Memory B cell (primary cell): Measurements from ENCODE around the gene KLHL40.

ENCODE experiments used
- ATAC-seq: fragments of 150-1000 bp; cut with Tn5 transposase; 2 replicates; pipeline ENCODE4 v1.10.0; 2021; ENCODE audit warnings: low read depth, mild to moderate bottlenecking, moderate library complexity
- DNase-seq, 2 donors: peaks; one replicate each; pipeline ENCODE4 v3.0.0; 2022; ENCODE audit warnings: low spot score in 2 of 2
- H3K27ac Mint-ChIP-seq: one replicate; pipeline ENCODE4 v1.8.0; 2022; ENCODE audit warnings: mild to moderate bottlenecking, moderate library complexity, mixed read lengths
- H3K27me3 Mint-ChIP-seq: one replicate; pipeline ENCODE4 v1.8.0; 2022; ENCODE audit warnings: mixed read lengths
- H3K36me3 Mint-ChIP-seq: one replicate; pipeline ENCODE4 v1.8.0; 2022; ENCODE audit warnings: mild to moderate bottlenecking, mixed read lengths
- H3K4me1 Mint-ChIP-seq: one replicate; pipeline ENCODE4 v1.8.0; 2022; ENCODE audit warnings: mixed read lengths
- H3K4me3 Mint-ChIP-seq: one replicate; pipeline ENCODE4 v1.8.0; 2022; ENCODE audit warnings: mild to moderate bottlenecking, moderate library complexity, mixed read lengths
- H3K9me3 Mint-ChIP-seq: one replicate; pipeline ENCODE4 v1.8.0; 2022; ENCODE audit warnings: mixed read lengths

KLHL40 gene

DNA sequence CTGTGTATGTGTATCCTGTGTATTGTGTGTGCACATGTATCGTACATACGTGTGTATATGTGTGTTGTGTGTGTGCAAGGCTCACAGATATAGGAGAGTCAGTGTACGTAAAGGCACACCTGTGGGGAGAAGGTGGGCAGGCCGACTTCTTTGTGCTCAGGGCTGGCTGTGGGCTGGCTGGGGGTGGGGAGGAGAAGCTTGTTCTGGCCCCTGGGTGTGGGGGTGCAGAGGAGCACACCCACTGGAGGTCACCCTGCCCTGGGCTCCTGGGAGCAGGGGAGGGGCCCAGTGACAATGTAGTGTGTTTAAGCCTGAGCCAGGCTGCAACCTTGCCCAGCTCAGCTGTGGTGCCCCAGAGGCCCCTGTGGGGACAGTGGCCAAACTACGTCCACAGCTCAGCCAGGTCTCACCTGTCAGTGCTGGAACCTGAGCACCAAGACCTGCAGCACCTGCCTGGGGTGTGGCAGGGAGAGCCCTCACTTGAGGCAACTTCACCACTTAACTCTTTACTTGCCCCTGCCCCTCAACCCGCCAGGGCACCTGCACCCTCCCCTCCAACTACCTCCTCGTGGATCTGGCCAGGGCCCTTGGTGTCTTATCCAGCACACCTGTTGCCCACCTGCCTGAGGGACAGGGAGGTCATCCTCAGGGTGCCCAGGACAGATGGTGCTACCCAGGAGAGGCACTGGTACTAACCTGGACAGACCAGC lies 19.9 kb downstream of the KLHL40 start:
- peaks cover under 1% of the 10 kb centered on the region for H3K4me1 Mint-ChIP-seq
- no peak for ATAC-seq
- no peaks in the 10 kb centered on the region for H3K36me3 Mint-ChIP-seq
- H3K9me3 Mint-ChIP-seq: no peaks in the 10 kb centered on the region
- H3K27me3 Mint-ChIP-seq: peaks cover 25% of the 10 kb centered on the region
- no peak overlapping the region for H3K4me3 Mint-ChIP-seq
- no peak for DNase-seq
- no peak overlapping the region for H3K27ac Mint-ChIP-seq

DNA sequence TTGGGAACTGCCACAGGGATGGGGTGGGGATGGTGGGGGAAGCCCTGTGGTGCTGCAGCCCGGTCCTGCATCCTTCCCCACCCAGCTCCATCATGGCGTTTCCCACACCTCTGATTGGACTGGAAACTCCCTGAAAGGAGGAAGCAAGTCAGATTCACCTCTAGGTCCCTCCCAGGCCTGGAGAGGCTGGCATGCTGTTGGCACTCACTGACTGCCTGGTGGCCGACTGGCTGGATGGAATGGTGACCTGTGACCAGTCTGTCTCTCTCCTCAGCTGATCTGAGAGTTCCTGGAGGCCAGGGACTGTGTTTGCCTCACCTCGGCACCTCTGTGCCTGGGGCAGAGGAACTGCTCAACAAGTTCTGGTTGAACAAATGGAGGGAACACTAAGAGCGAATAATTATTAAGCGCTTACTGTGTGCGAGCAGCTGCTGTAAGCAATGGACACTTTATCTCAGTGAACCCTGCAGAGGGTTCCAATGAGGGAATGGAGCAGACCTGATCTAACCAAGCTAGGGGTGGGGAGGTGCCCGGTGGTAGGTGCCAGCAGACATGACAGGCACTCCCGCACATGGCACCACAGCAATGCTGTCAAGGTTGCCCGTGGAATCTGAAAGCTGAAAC lies 20.7 kb downstream of the KLHL40 start:
- Mint-ChIP-seq H3K27me3 (peaks cover 23% of the 10 kb centered on the region), H3K27ac (no peak overlapping the region), H3K9me3 (no peaks in the 10 kb centered on the region), H3K4me1 (no peaks in the 10 kb centered on the region), H3K4me3 (no peak overlapping the region), H3K36me3 (no peaks in the 10 kb centered on the region)
- ATAC-seq (no peak), DNase-seq (no peak)

DNA sequence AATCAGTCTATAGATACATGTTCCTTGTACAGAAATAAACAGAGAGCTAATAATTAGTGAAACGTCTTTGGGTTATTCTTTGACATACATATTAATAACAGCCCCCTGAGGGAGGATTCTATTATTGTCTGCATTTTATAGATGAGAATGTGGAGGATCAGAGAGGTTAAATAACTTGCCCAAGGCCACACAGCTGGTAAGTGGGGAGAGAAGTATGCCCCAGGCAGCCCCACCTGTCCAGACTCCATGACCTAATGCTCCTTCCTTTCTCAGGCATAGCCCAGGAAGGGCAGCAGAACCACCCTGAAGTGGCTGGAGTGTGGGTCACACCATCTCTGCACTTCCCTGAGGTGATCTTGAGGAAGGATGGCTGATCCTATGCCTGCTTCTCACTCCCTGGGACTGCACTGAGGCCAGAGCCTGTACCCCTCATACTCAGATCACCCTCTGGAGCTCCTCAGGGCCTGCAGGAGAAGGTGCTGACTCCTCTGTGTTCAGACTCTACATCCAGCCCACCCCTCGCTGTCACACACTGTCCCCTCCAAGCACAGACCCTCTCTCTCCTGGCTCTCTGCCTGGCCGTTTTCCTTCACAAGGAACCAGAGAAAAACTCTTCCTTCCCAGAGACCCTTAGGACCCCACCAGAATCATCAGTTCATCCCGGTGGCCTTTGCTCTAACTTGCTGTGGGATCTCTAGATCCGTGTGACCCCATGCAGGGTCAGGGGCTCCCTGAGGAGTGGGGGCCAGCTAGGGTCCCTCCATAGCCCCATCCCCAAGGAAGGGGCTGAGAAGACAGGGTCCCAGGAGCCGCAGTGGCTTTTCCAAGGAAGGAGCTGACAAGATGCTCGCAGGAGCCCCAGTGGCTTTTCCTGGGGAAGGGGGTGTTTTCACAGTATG lies 21.6 kb downstream of the KLHL40 start:
- no peak overlapping the region for H3K27ac Mint-ChIP-seq

DNA sequence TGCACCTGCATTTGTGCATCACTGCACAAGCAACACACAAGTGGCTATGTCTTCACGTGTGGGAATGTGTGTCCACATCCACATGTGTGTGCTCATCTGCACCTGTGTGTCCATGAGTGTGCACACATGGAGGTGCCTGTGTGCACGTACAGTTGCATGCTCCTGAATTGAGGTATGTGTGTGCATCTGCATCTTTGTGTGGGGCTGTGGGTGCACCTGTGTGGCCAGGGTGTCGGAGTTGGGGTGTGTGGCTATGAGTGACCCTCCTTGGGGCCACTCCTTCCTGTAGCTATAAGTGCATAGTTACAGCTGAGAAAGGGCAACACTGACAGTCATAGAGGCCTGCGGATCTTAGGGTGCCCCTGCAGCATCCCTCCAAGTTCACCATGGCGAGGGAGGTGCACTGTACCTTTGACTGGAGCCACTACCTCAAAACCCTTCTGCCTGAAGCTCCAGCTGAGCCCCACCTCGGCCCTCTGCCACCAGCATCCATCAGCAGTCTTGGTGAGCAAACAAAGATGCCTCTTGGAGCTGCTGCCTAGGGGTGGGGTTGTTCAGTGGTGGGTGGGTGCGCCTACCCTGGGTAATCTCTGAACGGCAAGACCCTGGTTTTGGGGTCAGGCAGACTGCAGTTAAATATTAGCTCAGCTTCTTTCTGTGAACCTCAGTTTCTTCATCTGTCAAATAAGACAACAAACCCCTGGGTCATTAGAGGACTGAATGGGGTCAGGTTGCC lies 22.5 kb downstream of the KLHL40 start:
- Mint-ChIP-seq H3K36me3 (no peaks in the 10 kb centered on the region), H3K27ac (no peak overlapping the region)

More for the DNA sequence above, 21.6 kb downstream of the KLHL40 start:
- no peaks in the 10 kb centered on the region for H3K4me1 Mint-ChIP-seq
- no peak for DNase-seq
- peaks cover 20% of the 10 kb centered on the region for H3K27me3 Mint-ChIP-seq
- no peak for ATAC-seq
- H3K4me3 Mint-ChIP-seq: no peak overlapping the region
- no peaks in the 10 kb centered on the region for H3K36me3 Mint-ChIP-seq
- H3K9me3 Mint-ChIP-seq: no peaks in the 10 kb centered on the region

DNA sequence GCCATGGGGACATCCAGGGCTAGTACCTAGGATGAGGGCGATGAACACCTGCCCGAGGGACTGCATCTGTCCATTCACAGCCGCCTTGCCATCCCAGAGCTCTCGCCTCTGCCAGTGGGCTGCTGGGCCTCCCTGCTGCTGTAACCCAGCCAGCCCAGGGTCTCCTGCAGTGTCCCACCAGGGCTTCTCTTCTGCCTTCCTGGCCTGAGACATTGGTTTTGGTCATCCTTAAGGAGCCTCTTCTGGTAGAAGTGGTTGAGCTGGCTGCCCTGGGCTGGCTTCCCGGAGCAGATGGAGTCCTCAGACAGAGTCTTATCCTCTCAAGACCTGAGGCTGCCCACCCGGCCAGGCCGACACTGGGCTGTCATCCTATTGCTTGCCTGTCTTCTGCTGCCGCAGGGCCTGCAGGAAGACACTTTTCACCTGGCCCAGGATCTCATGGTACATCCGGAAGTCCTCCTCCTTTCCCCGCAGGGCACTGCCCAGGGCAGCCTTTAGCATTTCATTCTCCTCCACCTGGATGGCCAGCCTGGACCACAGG lies 23.3 kb downstream of the KLHL40 start:
- H3K4me3 Mint-ChIP-seq: no peak overlapping the region
- peaks cover 6% of the 10 kb centered on the region for H3K4me1 Mint-ChIP-seq
- H3K9me3 Mint-ChIP-seq: no peaks in the 10 kb centered on the region
- H3K36me3 Mint-ChIP-seq: no peaks in the 10 kb centered on the region
- DNase-seq (no peak), ATAC-seq (no peak)
- no peak overlapping the region for H3K27ac Mint-ChIP-seq
- H3K27me3 Mint-ChIP-seq: peaks cover 13% of the 10 kb centered on the region

More for the DNA sequence above, 22.5 kb downstream of the KLHL40 start:
- ATAC-seq (no peak), DNase-seq (no peak)
- Mint-ChIP-seq H3K4me1 (no peaks in the 10 kb centered on the region), H3K9me3 (no peaks in the 10 kb centered on the region), H3K4me3 (no peak overlapping the region), H3K27me3 (peaks cover 20% of the 10 kb centered on the region)

DNA sequence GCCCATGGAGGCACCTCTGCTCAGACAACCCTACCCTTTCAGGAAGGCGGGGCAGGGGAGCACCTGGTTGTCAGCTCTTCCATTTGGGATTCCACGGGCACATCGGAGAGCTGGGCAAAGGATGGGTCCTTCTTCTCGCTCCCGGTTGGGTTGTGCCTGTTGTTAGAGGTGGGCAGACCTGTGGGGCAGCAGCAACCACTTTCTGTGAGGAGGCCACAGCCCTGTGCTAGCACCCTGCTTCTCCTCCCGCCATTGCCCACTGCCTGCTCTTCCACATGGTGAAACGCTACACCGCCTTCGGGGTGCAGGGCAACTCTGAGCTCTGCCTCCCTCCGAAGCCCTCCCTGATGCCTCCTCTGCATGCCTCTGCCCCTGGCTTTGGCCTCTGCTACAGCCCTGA lies 24.3 kb downstream of the KLHL40 start:
- no peak for ATAC-seq
- no peaks in the 10 kb centered on the region for H3K36me3 Mint-ChIP-seq
- H3K27ac Mint-ChIP-seq: no peak overlapping the region
- peaks cover 8% of the 10 kb centered on the region for H3K4me1 Mint-ChIP-seq
- H3K9me3 Mint-ChIP-seq: no peaks in the 10 kb centered on the region
- no peak for DNase-seq
- no peak overlapping the region for H3K4me3 Mint-ChIP-seq
- H3K27me3 Mint-ChIP-seq: peaks cover 11% of the 10 kb centered on the region

DNA sequence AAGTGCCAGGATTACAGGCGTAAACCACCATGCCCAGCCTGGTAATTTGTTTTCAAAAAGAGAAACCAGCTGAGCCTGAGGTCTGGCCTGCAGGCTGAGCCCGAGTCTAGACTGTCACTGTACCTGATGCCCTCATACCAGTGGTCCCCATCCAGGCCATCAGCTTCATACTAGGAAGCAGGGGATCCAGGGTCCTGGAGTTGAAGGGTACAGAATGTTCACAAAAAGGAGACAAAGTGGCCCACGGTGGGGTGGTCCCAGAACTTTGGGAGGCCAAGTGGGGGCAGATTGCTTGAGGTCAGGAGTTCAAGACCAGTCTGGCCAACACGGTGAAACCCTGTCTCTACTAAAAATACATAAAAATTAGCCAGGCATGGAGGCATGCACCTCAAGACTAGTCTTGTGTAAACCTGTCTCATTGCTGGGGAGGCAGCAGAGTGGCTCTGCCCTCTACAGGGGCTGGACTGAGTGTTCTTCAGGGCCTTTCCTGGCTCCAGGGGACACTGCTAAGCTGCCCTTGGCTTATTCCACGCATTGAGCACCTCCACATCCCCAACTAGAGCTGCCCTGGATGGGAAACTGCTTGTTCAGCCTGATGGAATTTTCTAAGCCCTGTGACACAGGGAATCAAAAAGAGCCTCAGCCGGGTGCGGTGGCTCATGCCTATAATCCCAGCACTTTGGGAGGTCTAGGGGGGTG lies 25.1 kb downstream of the KLHL40 start:
- no peak overlapping the region for H3K27ac Mint-ChIP-seq
- H3K36me3 Mint-ChIP-seq: no peaks in the 10 kb centered on the region
- no peaks in the 10 kb centered on the region for H3K9me3 Mint-ChIP-seq
- H3K4me1 Mint-ChIP-seq: peaks cover 8% of the 10 kb centered on the region
- DNase-seq (no peak), ATAC-seq (no peak)
- peaks cover 8% of the 10 kb centered on the region for H3K27me3 Mint-ChIP-seq
- H3K4me3 Mint-ChIP-seq: no peak overlapping the region

DNA sequence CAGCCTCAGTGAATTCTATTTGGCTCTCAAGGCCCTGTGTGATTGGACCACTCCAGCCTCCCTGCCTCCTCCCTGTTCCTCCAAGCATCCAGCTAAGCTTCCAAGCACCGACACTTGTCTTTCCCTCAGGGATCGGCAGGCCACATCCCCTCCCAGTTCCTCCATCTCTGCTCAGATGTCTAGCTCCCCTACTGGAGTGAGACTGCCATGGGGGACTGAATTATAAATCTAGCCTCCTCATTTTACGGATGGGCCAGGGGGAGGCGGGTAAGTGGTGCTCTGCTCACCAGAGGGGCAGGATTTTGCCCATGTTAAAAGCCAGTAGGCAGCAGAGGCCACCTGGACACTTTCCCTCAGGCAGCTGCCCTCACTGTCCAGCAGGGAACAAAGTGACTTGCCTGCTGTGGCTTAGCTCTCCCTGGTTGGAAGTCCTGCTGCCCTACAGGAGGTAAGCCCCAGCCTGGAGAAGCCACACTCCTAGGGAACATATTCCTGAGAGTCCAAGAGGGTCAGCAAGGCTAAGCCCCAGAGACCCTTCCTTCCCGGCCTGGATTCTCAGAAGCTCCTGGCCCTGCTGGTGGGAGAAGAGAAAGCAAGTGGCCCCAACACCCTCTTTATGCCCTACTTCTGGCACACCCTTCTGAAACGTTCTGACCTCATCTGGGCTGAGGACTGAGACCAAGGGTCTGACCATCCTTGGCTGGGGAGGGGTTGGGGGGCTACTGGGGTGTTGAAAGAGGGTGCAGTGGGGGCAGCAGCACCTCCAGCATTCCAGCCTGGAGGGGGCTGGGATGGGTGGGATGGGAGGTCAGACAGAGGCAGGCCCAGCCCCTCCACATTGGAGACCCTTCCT lies 26.4 kb downstream of the KLHL40 start:
- DNase-seq (no peak), ATAC-seq (no peak)
- Mint-ChIP-seq H3K27ac (no peak overlapping the region), H3K4me3 (no peak overlapping the region), H3K36me3 (no peaks in the 10 kb centered on the region), H3K4me1 (peaks cover 8% of the 10 kb centered on the region), H3K9me3 (no peaks in the 10 kb centered on the region), H3K27me3 (peaks cover 8% of the 10 kb centered on the region)

DNA sequence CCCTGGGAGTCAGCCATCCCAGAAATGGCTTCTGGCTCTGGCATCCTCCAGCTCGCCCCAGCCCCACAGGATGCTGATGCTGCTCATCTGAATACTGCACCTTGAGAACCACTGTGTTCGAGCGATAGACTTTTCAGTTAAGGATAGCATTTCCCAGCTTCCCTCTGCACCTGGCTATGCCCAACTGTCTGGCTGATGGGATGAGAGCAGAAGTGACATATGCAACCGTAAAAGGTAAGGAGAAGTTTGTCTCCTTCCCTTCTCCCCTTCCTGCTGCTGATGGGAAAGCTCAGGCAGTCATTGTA lies 27.0 kb downstream of the KLHL40 start:
- no peaks in the 10 kb centered on the region for H3K9me3 Mint-ChIP-seq
- peaks cover 8% of the 10 kb centered on the region for H3K27me3 Mint-ChIP-seq
- H3K4me3 Mint-ChIP-seq: no peak overlapping the region
- peaks cover 8% of the 10 kb centered on the region for H3K4me1 Mint-ChIP-seq
- no peak for DNase-seq
- H3K27ac Mint-ChIP-seq: no peak overlapping the region
- no peaks in the 10 kb centered on the region for H3K36me3 Mint-ChIP-seq
- no peak for ATAC-seq

DNA sequence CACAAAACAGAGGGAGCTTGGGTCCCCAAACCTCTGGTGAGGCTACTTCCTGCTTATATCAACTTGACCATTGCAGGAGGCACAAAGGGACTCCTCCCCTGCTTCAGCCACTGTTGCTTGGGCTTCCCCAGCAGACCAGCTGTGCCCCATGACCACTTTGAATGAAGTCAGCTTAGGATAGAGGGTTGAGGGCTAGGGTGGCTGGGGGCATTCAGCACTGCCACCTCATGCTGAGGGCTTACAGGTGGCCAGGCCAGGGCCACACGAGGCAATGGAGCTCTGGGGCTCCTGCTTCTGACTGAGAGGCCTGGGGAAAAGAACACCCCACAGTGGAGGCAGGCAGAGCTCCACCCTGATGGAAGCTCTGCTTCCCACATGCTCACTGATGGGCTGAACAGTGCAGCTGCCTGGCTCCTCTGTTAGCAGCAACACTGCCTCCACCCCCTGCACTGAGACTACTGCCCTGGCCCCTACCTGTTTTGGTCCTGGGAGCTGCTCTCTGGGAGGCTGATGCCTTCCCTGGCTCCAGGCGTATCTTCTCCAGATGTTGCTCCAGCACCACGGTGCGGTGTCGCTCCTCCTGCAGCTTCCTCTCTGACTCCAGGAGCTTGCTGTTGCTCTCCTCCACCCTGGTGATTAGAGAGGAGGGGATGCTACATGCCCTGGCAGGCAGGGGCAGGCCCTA lies 27.5 kb downstream of the KLHL40 start:
- Mint-ChIP-seq H3K27me3 (peaks cover 7% of the 10 kb centered on the region), H3K4me1 (peaks cover 8% of the 10 kb centered on the region), H3K27ac (no peak overlapping the region), H3K4me3 (no peak overlapping the region), H3K9me3 (no peaks in the 10 kb centered on the region), H3K36me3 (no peaks in the 10 kb centered on the region)
- DNase-seq (no peak), ATAC-seq (no peak)

DNA sequence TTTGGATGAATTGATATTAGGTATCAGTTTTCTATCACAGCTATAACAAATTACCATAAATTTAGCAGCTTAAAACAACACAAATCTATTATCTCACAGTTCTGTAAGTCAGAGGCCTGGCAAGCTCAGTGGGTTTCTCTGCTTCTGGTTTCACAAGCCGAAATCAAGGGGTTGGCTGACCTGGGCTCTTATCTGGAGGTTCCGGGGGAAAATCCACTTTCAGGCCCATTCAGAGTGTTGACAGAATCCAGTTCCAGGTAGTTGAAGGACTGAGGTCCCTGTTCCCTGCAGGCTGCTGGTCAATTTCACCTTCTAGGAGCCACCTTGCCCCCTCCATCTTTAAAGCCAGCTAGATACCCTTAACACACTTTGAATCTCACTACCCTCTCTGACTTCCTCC lies 28.4 kb downstream of the KLHL40 start:
- H3K4me1 Mint-ChIP-seq: peaks cover 8% of the 10 kb centered on the region
- no peak overlapping the region for H3K4me3 Mint-ChIP-seq
- no peak overlapping the region for H3K27ac Mint-ChIP-seq
- no peaks in the 10 kb centered on the region for H3K9me3 Mint-ChIP-seq
- H3K36me3 Mint-ChIP-seq: no peaks in the 10 kb centered on the region
- H3K27me3 Mint-ChIP-seq: peaks cover 7% of the 10 kb centered on the region
- no peak for DNase-seq
- peak; percentile 26 for ATAC-seq

DNA sequence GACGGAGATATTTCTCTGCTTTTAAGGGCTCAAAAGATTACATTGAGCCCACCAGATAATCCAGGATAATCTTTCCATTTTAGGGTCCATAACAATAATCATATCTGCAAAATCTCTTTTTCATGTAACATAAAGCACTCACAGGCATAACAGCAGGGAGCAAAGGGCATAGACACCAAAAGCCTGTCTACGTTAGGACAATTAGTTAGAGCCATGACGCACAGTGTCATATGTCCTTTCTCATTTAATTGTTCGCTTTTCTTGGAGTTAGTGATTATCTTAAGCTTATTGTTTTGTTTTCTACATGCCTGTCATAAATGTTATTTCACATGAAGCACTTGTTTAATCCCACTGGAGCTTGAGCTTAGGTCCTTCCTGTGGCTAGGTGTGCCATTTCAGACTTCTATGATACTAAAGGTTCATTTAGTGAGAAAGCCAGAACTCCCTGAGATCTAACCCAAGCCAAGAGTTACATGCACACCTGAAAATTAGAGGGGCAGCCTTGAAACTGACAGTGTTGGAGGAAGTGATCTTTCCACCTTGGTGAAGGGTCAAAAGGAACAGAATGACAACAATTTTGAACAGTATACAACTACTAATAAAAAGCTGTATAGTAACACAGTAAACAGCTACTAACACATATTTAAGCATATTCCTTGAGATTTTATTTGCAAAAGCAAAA lies 29.0 kb downstream of the KLHL40 start:
- DNase-seq: no peak
- Mint-ChIP-seq H3K9me3 (no peaks in the 10 kb centered on the region), H3K27ac (no peak overlapping the region), H3K4me3 (no peak overlapping the region), H3K36me3 (no peaks in the 10 kb centered on the region), H3K4me1 (peaks cover 8% of the 10 kb centered on the region), H3K27me3 (peaks cover 3% of the 10 kb centered on the region)
- no peak for ATAC-seq
